Astrocyte of the cerebellum (primary cell): ENCODE data around the gene ETFA.

ENCODE experiments used
- DNase-seq: peaks from one replicate; pipeline ENCODE4 v3.0.0-alpha.2; 2011; ENCODE audit warnings: low read depth
- H3K4me3 ChIP-seq: 2 replicates; pipeline ENCODE4 v1.5.1; 2011; ENCODE audit warnings: mild to moderate bottlenecking, low read depth, low read length, moderate library complexity
- CTCF ChIP-seq: IDR thresholded peaks from 2 replicates; pipeline ENCODE4 v1.5.1; 2012; ENCODE audit warnings: low read length, low read depth, moderate library complexity, mild to moderate bottlenecking; ENCODE audit errors: missing control alignments
- in situ Hi-C: cut with HindIII; loops from 2 replicates; pipeline ENCODE4 v1.10.0; 2017; ENCODE audit warnings: low sequenced_read_pairs

The ETFA gene

GRCh38 chr15:76184650-76185035 lies 126.6 kb downstream of the ETFA start:
- TF ChIP-seq CTCF: no peak
- in situ Hi-C loops: no loop called here
- no peak for DNase-seq
- H3K4me3 ChIP-seq: no peak overlapping the region

- no peak for TF ChIP-seq CTCF
- no peak for DNase-seq
- no peak overlapping the region for H3K4me3 ChIP-seq
- in situ Hi-C loops: no loop called here
Measured at GRCh38 chr15:76183930-76184649, 127.2 kb downstream of the ETFA start.

- no peak overlapping the region for H3K4me3 ChIP-seq
- in situ Hi-C loops: no loop called here
- no peak for DNase-seq
- no peak for TF ChIP-seq CTCF
Measured at GRCh38 chr15:76181705-76182107, 129.6 kb downstream of the ETFA start.

- no peak for DNase-seq
- in situ Hi-C loops: no loop called here
- TF ChIP-seq CTCF: no peak
- H3K4me3 ChIP-seq: no peak overlapping the region
Measured at GRCh38 chr15:76180321-76180720, 130.9 kb downstream of the ETFA start.

- in situ Hi-C loops: no loop called here
- no peak for TF ChIP-seq CTCF
- H3K4me3 ChIP-seq: no peak overlapping the region
- no peak for DNase-seq
Measured at GRCh38 chr15:76179023-76179422, 132.2 kb downstream of the ETFA start.

- no peak overlapping the region for H3K4me3 ChIP-seq
- no peak for TF ChIP-seq CTCF
- DNase-seq: no peak
- in situ Hi-C loops: no loop called here
Measured at GRCh38 chr15:76178296-76179000, 132.8 kb downstream of the ETFA start.
